ENCODE results near the gene UBN2.

DNA sequence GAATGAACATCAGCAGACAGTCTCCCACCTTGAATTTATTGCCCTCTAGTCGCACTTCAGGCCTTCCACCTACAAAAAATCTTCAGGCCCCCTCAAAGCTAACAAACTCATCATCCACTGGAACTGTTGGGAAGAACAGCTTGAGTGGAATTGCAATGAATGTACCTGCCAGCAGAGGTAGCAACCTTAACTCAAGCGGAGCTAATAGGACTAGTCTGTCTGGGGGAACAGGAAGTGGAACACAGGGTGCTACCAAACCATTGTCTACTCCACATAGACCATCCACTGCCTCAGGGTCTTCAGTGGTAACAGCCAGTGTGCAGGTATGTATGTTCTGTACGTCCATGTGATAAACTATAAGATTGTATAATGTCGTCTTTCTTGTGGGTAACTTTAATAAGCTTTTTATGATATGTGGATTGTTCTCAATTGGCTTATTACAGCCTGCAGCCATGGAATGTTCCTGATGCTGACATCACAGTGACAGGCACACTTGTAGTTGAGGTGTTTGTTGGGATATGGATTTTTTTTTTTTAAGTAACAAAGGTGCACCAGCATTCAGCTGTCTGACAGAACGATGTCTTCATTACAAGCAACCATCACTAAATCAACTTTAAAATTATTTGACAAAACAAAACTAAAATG is 53.3 kb downstream of the UBN2 start:
- TF ChIP-seq, protein P1, sequence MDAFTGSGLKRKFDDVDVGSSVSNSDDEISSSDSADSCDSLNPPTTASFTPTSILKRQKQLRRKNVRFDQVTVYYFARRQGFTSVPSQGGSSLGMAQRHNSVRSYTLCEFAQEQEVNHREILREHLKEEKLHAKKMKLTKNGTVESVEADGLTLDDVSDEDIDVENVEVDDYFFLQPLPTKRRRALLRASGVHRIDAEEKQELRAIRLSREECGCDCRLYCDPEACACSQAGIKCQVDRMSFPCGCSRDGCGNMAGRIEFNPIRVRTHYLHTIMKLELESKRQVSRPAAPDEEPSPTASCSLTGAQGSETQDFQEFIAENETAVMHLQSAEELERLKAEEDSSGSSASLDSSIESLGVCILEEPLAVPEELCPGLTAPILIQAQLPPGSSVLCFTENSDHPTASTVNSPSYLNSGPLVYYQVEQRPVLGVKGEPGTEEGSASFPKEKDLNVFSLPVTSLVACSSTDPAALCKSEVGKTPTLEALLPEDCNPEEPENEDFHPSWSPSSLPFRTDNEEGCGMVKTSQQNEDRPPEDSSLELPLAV (CRISPR knock-in tag; conservative IDR thresholded peaks at IDR 0.05; ENCODE audit: low read depth): no peak
- no peak for TF ChIP-seq MIER2 (CRISPR knock-in tag; IDR thresholded peaks at IDR 0.05)
- TF ChIP-seq, protein P2, sequence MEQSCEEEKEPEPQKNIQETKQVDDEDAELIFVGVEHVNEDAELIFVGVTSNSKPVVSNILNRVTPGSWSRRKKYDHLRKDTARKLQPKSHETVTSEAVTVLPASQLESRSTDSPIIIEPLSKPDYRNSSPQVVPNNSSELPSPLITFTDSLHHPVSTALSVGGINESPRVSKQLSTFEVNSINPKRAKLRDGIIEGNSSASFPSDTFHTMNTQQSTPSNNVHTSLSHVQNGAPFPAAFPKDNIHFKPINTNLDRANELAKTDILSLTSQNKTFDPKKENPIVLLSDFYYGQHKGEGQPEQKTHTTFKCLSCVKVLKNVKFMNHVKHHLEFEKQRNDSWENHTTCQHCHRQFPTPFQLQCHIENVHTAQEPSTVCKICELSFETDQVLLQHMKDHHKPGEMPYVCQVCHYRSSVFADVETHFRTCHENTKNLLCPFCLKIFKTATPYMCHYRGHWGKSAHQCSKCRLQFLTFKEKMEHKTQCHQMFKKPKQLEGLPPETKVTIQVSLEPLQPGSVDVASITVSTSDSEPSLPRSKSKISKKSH (CRISPR knock-in tag; IDR thresholded peaks at IDR 0.05; ENCODE audit: borderline replicate concordance): no peak
- TF ChIP-seq ZNF24 (IDR thresholded peaks at IDR 0.05): no peak
- no peak for TF ChIP-seq FOXK1 (CRISPR knock-in tag; IDR thresholded peaks at IDR 0.05; ENCODE audit: borderline replicate concordance, low read depth)
- TF ChIP-seq, protein P3, sequence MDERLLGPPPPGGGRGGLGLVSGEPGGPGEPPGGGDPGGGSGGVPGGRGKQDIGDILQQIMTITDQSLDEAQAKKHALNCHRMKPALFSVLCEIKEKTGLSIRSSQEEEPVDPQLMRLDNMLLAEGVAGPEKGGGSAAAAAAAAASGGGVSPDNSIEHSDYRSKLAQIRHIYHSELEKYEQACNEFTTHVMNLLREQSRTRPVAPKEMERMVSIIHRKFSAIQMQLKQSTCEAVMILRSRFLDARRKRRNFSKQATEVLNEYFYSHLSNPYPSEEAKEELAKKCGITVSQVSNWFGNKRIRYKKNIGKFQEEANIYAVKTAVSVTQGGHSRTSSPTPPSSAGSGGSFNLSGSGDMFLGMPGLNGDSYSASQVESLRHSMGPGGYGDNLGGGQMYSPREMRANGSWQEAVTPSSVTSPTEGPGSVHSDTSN (CRISPR knock-in tag; IDR thresholded peaks at IDR 0.05): no peak
